Endothelial cell of umbilical vein (primary cell): ENCODE measurements around the gene GAK. TPM values are rescaled to one million over a fixed set of nuclear protein-coding genes. Genes with fewer than 3 reads are reported as not detected.

Source experiments
- BruUV-seq: library from RNA; stranded (reverse); fragments of 400-500 nt; replicated peaks from 2 replicates; lab custom pipeline; 2021; lab: Mats Ljungman, UMichigan
- CTCF ChIA-PET: fragments of 300-600, 350-600 bp; sonication (Branson Sonifier 250); formaldehyde crosslinking; loops from one replicate; lab custom pipeline; 2021; ENCODE audit warnings: antibody characterized with exemption, inconsistent platforms; lab: Charles Lee
- POLR2A ChIA-PET: fragments of 300-600, 350-600 bp; sonication (Branson Sonifier 250); formaldehyde crosslinking; loops from one replicate; lab custom pipeline; 2021; ENCODE audit warnings: antibody characterized with exemption, inconsistent platforms; lab: Charles Lee
- DNase-seq: peaks from one replicate; pipeline ENCODE4 v3.0.0-alpha.2; 2011; ENCODE audit warnings: low read depth, low spot score
- FAIRE-seq: peaks from 2 replicates; lab custom pipeline; 2011; peaks lifted over from hg19 to GRCh38; lab: Jason Lieb, UNC
- H2AFZ ChIP-seq: 2 replicates; pipeline ENCODE4 v1.6.0; 2012; ENCODE audit warnings: low read depth, low read length, control low read depth, inconsistent platforms
- H3K27ac ChIP-seq: 2 replicates; pipeline ENCODE4 v1.5.1; 2011; ENCODE audit warnings: low read depth, mild to moderate bottlenecking, control low read depth, low read length, moderate library complexity; ENCODE audit not compliant: insufficient read depth
- H3K27me3 ChIP-seq, 2 experiments: 2 replicates each; pipeline versions ENCODE4 v1.6.0 to v1.6.1; 2011; ENCODE audit warnings: low read length in 2 of 2, mixed read lengths in 1 of 2; ENCODE audit not compliant: control insufficient read depth in 2 of 2, insufficient read depth in 2 of 2
- H3K36me3 ChIP-seq, 2 experiments: 2 replicates in 1 of 2; 3 replicates in 1 of 2; pipeline ENCODE4 v1.5.1; 2011; ENCODE audit warnings: low read length in 2 of 2, mild to moderate bottlenecking in 1 of 2, moderate library complexity in 1 of 2; ENCODE audit not compliant: control insufficient read depth in 2 of 2, insufficient read depth in 2 of 2; ENCODE audit errors: extremely low read depth in 1 of 2
- H3K4me1 ChIP-seq: 3 replicates; pipeline ENCODE4 v1.5.1; 2011; ENCODE audit warnings: mild to moderate bottlenecking, low read length; ENCODE audit not compliant: control insufficient read depth, insufficient read depth; ENCODE audit errors: extremely low read depth
- H3K4me2 ChIP-seq: 2 replicates; pipeline ENCODE4 v1.6.1; 2011; ENCODE audit warnings: low read length, control low read depth, mixed read lengths; ENCODE audit not compliant: insufficient read depth
- H3K4me3 ChIP-seq, 3 experiments: fragments of 200-600 bp in 1 of 3; sonication (generic), shearing (Covaris generic) in 1 of 3; replicated peaks in 1 of 3; 2 replicates each; pipeline ENCODE4 v1.5.1; 2011 to 2016; ENCODE audit warnings: control low read depth in 3 of 3, low read length in 3 of 3, mild to moderate bottlenecking in 2 of 3, inconsistent platforms in 1 of 3, low read depth in 1 of 3, moderate library complexity in 1 of 3; ENCODE audit not compliant: insufficient read depth in 1 of 3
- H3K79me2 ChIP-seq: 2 replicates; pipeline ENCODE4 v1.6.0; 2012; ENCODE audit warnings: low read length, inconsistent platforms; ENCODE audit not compliant: control insufficient read depth, insufficient read depth
- H3K9ac ChIP-seq: replicated peaks from 2 replicates; pipeline ENCODE3; 2011; ENCODE audit warnings: low read length, control low read depth; ENCODE audit not compliant: insufficient read depth; ENCODE audit errors: extremely low read depth
- H3K9me1 ChIP-seq: replicated peaks from 3 replicates; pipeline ENCODE4 v1.6.0; 2011; ENCODE audit warnings: mild to moderate bottlenecking, low read length; ENCODE audit not compliant: control insufficient read depth, insufficient read depth; ENCODE audit errors: extremely low read depth
- H3K9me3 ChIP-seq: replicated peaks from 2 replicates; pipeline ENCODE4 v1.5.1; 2012; ENCODE audit warnings: low read length, inconsistent platforms; ENCODE audit not compliant: control insufficient read depth, insufficient read depth
- H4K20me1 ChIP-seq: replicated peaks from 2 replicates; pipeline ENCODE3; 2011; ENCODE audit warnings: mild to moderate bottlenecking, low read length; ENCODE audit not compliant: control insufficient read depth, insufficient read depth; ENCODE audit errors: extremely low read depth
- EZH2 ChIP-seq: IDR thresholded peaks from 2 replicates; pipeline ENCODE4 v1.6.1; 2012; ENCODE audit warnings: borderline replicate concordance, low read depth, mild to moderate bottlenecking, moderate library complexity, low read length, inconsistent platforms; ENCODE audit not compliant: severe bottlenecking
- FOS ChIP-seq: IDR thresholded peaks from 2 replicates; pipeline ENCODE4 v1.6.1; 2011; ENCODE audit warnings: mild to moderate bottlenecking, low read length, moderate library complexity, borderline replicate concordance; ENCODE audit not compliant: insufficient read depth
- GATA2 ChIP-seq: IDR thresholded peaks from 2 replicates; pipeline ENCODE4 v1.7.0; 2011; ENCODE audit warnings: low read depth, mild to moderate bottlenecking, moderate library complexity, mixed read lengths, low read length; ENCODE audit not compliant: insufficient read length, insufficient read depth
- JUN ChIP-seq: IDR thresholded peaks from 2 replicates; pipeline ENCODE4 v1.6.1; 2011; ENCODE audit warnings: borderline replicate concordance, low read depth; ENCODE audit not compliant: insufficient read length, insufficient read depth
- MYC ChIP-seq: IDR thresholded peaks from one replicate; pipeline ENCODE4 v1.6.1; 2011; ENCODE audit warnings: mild to moderate bottlenecking, low read depth, low read length
- POLR2A ChIP-seq: IDR thresholded peaks from 2 replicates; pipeline ENCODE4 v1.6.1; 2012; ENCODE audit warnings: low read depth, mild to moderate bottlenecking, control low read depth, low read length
- POLR2AphosphoS5 ChIP-seq: IDR thresholded peaks from 2 replicates; pipeline ENCODE4 v1.6.1; 2012; ENCODE audit warnings: low read depth, mild to moderate bottlenecking, control low read depth, low read length, moderate library complexity; ENCODE audit not compliant: insufficient read depth
- dilution Hi-C: fragments of 300-500 bp; cut with MboI; formaldehyde crosslinking; loops from one replicate; pipeline ENCODE4 v1.15.0; 2019; ENCODE audit warnings: low sequenced_read_pairs; ENCODE audit not compliant: extremely low pct_ligation_motif_present
- intact Hi-C: fragments of 100-400 bp; cut with micrococcal nuclease; formaldehyde crosslinking; loops from one replicate; pipeline ENCODE4 v1.10.0; 2022
- polyA plus RNA-seq, 4 experiments: library from polyadenylated mRNA; depleted of rRNA in 3 of 4; stranded (reverse) in 3 of 4; unstranded in 1 of 4; fragments of >200 nt; gene quantifications; 2 replicates each; pipeline versions ENCODE4 v1.2.1 to v1.2.3, GENCODE V29; 2011 to 2012; ENCODE audit warnings: missing spikeins in 1 of 4
- total RNA-seq: library from RNA; stranded (reverse); gene quantifications from 2 replicates; pipeline ENCODE4 v1.2.3, GENCODE V29; 2021
- TF ChIP-seq, protein P1 (sequence below), 2 donors: IDR thresholded peaks; 1 replicate in 1 of 2; 2 replicates in 1 of 2; pipeline ENCODE4 v1.5.1; 2011; ENCODE audit warnings: low read length in 2 of 2, mild to moderate bottlenecking in 2 of 2, moderate library complexity in 2 of 2, control low read depth in 1 of 2, inconsistent platforms in 1 of 2, low read depth in 1 of 2; ENCODE audit not compliant: insufficient read depth in 1 of 2; ENCODE audit errors: extremely low read depth in 1 of 2
- TF ChIP-seq, protein P2 (sequence below): IDR thresholded peaks from 2 replicates; pipeline ENCODE4 v1.6.1; 2011; ENCODE audit not compliant: insufficient read depth, insufficient read length

GAK gene
- total and polyA plus RNA-seq, 2 donors (not counting 3 experiments of a cell fraction or from before 2014, with no cell fraction given), result 49.6 to 109 TPM

- Histone ChIP-seq H3K9me1 (no peaks in the 10 kb centered on the region), H4K20me1 (no peaks in the 10 kb centered on the region), H3K79me2 (no peaks in the 10 kb centered on the region), H3K4me1 (no peaks in the 10 kb centered on the region), H3K4me2 (no peak overlapping the region), H2AFZ (no peak overlapping the region), H3K9me3 (no peaks in the 10 kb centered on the region), H3K27me3 (peaks cover 10 to 11% of the 10 kb centered on the region in 2 experiments), H3K9ac (no peak overlapping the region), H3K4me3 (no peak overlapping the region), H3K36me3 (no peaks in the 10 kb centered on the region), H3K27ac (no peak overlapping the region)
- intact Hi-C loops (no loop called here), dilution Hi-C loops (no loop called here)
- TF ChIP-seq GATA2 (no peak), EZH2 (no peak), POLR2A (no peak), JUN (no peak), POLR2AphosphoS5 (no peak), MYC (no peak), FOS (no peak)
- TF ChIP-seq, protein P1, sequence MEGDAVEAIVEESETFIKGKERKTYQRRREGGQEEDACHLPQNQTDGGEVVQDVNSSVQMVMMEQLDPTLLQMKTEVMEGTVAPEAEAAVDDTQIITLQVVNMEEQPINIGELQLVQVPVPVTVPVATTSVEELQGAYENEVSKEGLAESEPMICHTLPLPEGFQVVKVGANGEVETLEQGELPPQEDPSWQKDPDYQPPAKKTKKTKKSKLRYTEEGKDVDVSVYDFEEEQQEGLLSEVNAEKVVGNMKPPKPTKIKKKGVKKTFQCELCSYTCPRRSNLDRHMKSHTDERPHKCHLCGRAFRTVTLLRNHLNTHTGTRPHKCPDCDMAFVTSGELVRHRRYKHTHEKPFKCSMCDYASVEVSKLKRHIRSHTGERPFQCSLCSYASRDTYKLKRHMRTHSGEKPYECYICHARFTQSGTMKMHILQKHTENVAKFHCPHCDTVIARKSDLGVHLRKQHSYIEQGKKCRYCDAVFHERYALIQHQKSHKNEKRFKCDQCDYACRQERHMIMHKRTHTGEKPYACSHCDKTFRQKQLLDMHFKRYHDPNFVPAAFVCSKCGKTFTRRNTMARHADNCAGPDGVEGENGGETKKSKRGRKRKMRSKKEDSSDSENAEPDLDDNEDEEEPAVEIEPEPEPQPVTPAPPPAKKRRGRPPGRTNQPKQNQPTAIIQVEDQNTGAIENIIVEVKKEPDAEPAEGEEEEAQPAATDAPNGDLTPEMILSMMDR (IDR thresholded peaks at IDR 0.05; ENCODE audit: extremely low read depth in 1 of 2, insufficient read depth in 1 of 2, low read depth in 1 of 2, low read length in 2 of 2), result no peak
- TF ChIP-seq, protein P2, sequence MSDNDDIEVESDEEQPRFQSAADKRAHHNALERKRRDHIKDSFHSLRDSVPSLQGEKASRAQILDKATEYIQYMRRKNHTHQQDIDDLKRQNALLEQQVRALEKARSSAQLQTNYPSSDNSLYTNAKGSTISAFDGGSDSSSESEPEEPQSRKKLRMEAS, result no peak
- ChIA-PET CTCF (interaction anchor here (1.0 kb wide), 1 partner anchor 11 kb away, joined by 3 read pairs; no protein-coding TSS in a partner anchor), POLR2A (no interaction called here)
- no peak for FAIRE-seq
- no TSS peak for BruUV-seq
- no peak for DNase-seq
These were observed 100.7 kb downstream of the GAK start for GRCh38 chr4:831483-831805.
